ENCODE data around the gene SLC16A12.
A peak's percentile ranks its signal among the peaks of the same experiment; 100 is the strongest.

DNA sequence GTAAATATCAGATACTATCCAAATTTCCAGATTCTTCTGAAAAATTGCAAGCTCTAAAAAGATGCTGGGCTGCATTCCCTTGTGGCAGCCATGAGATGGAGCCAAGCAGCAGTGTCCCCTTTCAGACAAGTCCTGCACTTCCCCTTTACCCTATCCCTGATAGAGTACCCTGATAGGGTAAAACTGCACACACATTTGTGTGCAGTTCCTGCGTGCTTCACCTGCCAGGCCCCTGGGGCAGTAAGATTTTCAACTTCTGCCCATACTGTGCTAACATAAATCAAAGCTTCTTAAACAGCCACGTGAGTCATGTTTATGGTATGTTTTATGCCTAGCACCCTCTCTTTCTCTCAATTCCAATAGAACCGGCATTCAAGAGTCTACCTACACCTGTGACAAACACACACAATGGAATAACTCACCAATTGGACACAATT is 68.8 kb downstream of the SLC16A12 start:
- TF ChIP-seq, protein P1, sequence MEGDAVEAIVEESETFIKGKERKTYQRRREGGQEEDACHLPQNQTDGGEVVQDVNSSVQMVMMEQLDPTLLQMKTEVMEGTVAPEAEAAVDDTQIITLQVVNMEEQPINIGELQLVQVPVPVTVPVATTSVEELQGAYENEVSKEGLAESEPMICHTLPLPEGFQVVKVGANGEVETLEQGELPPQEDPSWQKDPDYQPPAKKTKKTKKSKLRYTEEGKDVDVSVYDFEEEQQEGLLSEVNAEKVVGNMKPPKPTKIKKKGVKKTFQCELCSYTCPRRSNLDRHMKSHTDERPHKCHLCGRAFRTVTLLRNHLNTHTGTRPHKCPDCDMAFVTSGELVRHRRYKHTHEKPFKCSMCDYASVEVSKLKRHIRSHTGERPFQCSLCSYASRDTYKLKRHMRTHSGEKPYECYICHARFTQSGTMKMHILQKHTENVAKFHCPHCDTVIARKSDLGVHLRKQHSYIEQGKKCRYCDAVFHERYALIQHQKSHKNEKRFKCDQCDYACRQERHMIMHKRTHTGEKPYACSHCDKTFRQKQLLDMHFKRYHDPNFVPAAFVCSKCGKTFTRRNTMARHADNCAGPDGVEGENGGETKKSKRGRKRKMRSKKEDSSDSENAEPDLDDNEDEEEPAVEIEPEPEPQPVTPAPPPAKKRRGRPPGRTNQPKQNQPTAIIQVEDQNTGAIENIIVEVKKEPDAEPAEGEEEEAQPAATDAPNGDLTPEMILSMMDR (conservative IDR thresholded peaks at IDR 0.05; ENCODE audit: low read length): peak; percentile 57
- TF ChIP-seq EZH2phosphoT487 (IDR thresholded peaks at IDR 0.05; ENCODE audit: borderline replicate concordance): no peak

All from Loucy (cell line).